Measurements from ENCODE around the gene DIPK1A. TPM values are rescaled to one million over a fixed set of nuclear protein-coding genes. Genes with fewer than 3 reads are reported as not detected.

DIPK1A gene
- total and polyA plus RNA-seq, 10 donors: 5.4 to 15.7 (median 9.9) TPM

GRCh38 chr1:93003981-93004380 lies 42.7 kb upstream of the DIPK1A start:
- intact Hi-C loops (cut with DNase I; ENCODE audit: low total_unique reads): no loop called here
- TF ChIP-seq POLR2A (IDR thresholded peaks at IDR 0.05) (no peak), POLR2AphosphoS5 (IDR thresholded peaks at IDR 0.05) (no peak), CTCF (IDR thresholded peaks at IDR 0.05 in 8 of 11, conservative IDR thresholded peaks at IDR 0.05 in 3 of 11) (no peak)
- DNase-seq: no peak
- no peaks in the 10 kb centered on the region for H3K27me3 ChIP-seq (replicated peaks in 1 of 7)
- peaks cover 0 to 13% (median 7%) of the 10 kb centered on the region in 6 donors for H3K4me1 ChIP-seq
- 90 to 96% (median 92%) methylated on average over 5 of the region's 5 CpGs for WGBS, 5 donors
- H3K9me3 ChIP-seq: no peaks in the 10 kb centered on the region
- no peaks in the 10 kb centered on the region for H3K36me3 ChIP-seq
- no peak overlapping the region for H3K27ac ChIP-seq
- H3K4me3 ChIP-seq: no peak overlapping the region

GRCh38 chr1:93002781-93003180 lies 41.5 kb upstream of the DIPK1A start:
- no peak for DNase-seq
- peaks cover 0 to 13% (median 7%) of the 10 kb centered on the region in 6 donors for H3K4me1 ChIP-seq
- intact Hi-C loops (cut with DNase I; ENCODE audit: low total_unique reads): no loop called here
- no peaks in the 10 kb centered on the region for H3K36me3 ChIP-seq
- WGBS, 5 donors: 57 to 76% (median 61%) methylated on average over 2 of the region's 2 CpGs
- TF ChIP-seq CTCF (IDR thresholded peaks at IDR 0.05 in 8 of 11, conservative IDR thresholded peaks at IDR 0.05 in 3 of 11) (no peak), POLR2AphosphoS5 (IDR thresholded peaks at IDR 0.05) (no peak), POLR2A (IDR thresholded peaks at IDR 0.05) (no peak)
- H3K27me3 ChIP-seq (replicated peaks in 1 of 7): no peaks in the 10 kb centered on the region
- H3K9me3 ChIP-seq: no peaks in the 10 kb centered on the region
- H3K27ac ChIP-seq: no peak overlapping the region
- H3K4me3 ChIP-seq: no peak overlapping the region

GRCh38 chr1:93001893-93002292 lies 40.6 kb upstream of the DIPK1A start:
- no peak for DNase-seq
- intact Hi-C loops (cut with DNase I; ENCODE audit: low total_unique reads): no loop called here
- no peak for TF ChIP-seq POLR2AphosphoS5 (IDR thresholded peaks at IDR 0.05)
- no peak for TF ChIP-seq POLR2A (IDR thresholded peaks at IDR 0.05)
- no peak for TF ChIP-seq CTCF (IDR thresholded peaks at IDR 0.05 in 8 of 11, conservative IDR thresholded peaks at IDR 0.05 in 3 of 11)
- H3K9me3 ChIP-seq: no peaks in the 10 kb centered on the region
- H3K4me3 ChIP-seq: no peak overlapping the region
- no peaks in the 10 kb centered on the region for H3K27me3 ChIP-seq (replicated peaks in 1 of 7)
- H3K4me1 ChIP-seq: peaks cover 0 to 13% (median 7%) of the 10 kb centered on the region in 6 donors
- H3K36me3 ChIP-seq: no peaks in the 10 kb centered on the region
- no peak overlapping the region for H3K27ac ChIP-seq

- intact Hi-C loops (cut with DNase I; ENCODE audit: low total_unique reads): no loop called here
- TF ChIP-seq POLR2A (IDR thresholded peaks at IDR 0.05): no peak
- no peak for TF ChIP-seq POLR2AphosphoS5 (IDR thresholded peaks at IDR 0.05)
- TF ChIP-seq CTCF (IDR thresholded peaks at IDR 0.05 in 8 of 11, conservative IDR thresholded peaks at IDR 0.05 in 3 of 11): no peak
- H3K36me3 ChIP-seq: no peaks in the 10 kb centered on the region
- DNase-seq: no peak
- H3K9me3 ChIP-seq: no peaks in the 10 kb centered on the region
- H3K27ac ChIP-seq: no peak overlapping the region
- H3K27me3 ChIP-seq (replicated peaks in 1 of 7): no peaks in the 10 kb centered on the region
- WGBS, 5 donors: 30 to 74% (median 35%) methylated on average over 2 of the region's 2 CpGs
- H3K4me1 ChIP-seq: peaks cover 0 to 13% (median 7%) of the 10 kb centered on the region in 6 donors
- no peak overlapping the region for H3K4me3 ChIP-seq
Observed at GRCh38 chr1:93000751-93001175, 39.5 kb upstream of the DIPK1A start.

Data from spleen (tissue), 11 donors.